Left lung (tissue), 10 donors: ENCODE results near the gene COMMD8. TPM values are rescaled to one million over a fixed set of nuclear protein-coding genes. Genes with fewer than 3 reads are reported as not detected.

Experiments used
- ATAC-seq: fragments of 200-7000 bp; cut with Tn5 transposase; one replicate; pipeline ENCODE4 v1.9.1; 2020; ENCODE audit warnings: moderate library complexity
- DNase-seq, 4 donors: peaks; one replicate each; pipeline ENCODE4 v3.0.0-alpha.2; 2013 to 2020
- H3K27ac ChIP-seq, 2 donors: fragments of 200-600 bp; sonication (generic) in 1 of 2; one replicate each; pipeline versions ENCODE4 v1.5.0 to v1.8.0; 2020 to 2021
- H3K27me3 ChIP-seq, 2 donors: fragments of 200-600 bp; sonication (generic) in 1 of 2; one replicate each; pipeline versions ENCODE4 v1.5.0 to v1.8.0; 2020 to 2021
- H3K36me3 ChIP-seq, 2 donors: fragments of 200-600 bp; sonication (generic) in 1 of 2; one replicate each; pipeline versions ENCODE4 v1.5.0 to v1.8.0; 2020 to 2021
- H3K4me1 ChIP-seq, 2 donors: fragments of 200-600 bp; one replicate each; pipeline ENCODE4 v1.8.0; 2021
- H3K4me3 ChIP-seq, 2 donors: fragments of 200-600 bp; sonication (generic) in 1 of 2; one replicate each; pipeline versions ENCODE4 v1.5.0 to v1.8.0; 2020 to 2021; ENCODE audit warnings: mild to moderate bottlenecking in 1 of 2
- H3K9me3 ChIP-seq, 2 donors: fragments of 200-600 bp; sonication (generic) in 1 of 2; one replicate each; pipeline versions ENCODE4 v1.5.0 to v1.8.0; 2020 to 2021
- intact Hi-C, 2 donors: fragments of 100-400 bp; cut with DNase I; formaldehyde crosslinking; loops; one replicate each; pipeline versions ENCODE4 v1.11.2 to v1.14.2; 2022
- polyA plus RNA-seq, 6 donors: library from polyadenylated mRNA; unstranded; fragments of 120-200 nt; gene quantifications; one replicate each; pipeline ENCODE4 v1.2.1, GENCODE V29; 2013; ENCODE audit not compliant: insufficient read length in 6 of 6
- total RNA-seq, 2 donors: library from RNA; stranded (reverse); fragmentation: NEBNext Ultra II Directional; extraction: Animal tissue kit (Norgen Biotek cat#: 25700); gene quantifications; one replicate each; pipeline ENCODE4 v1.2.1, GENCODE V29; 2021
- TF ChIP-seq, protein P1 (sequence below), 2 donors: fragments of 200-600 bp; sonication (generic) in 1 of 2; IDR thresholded peaks; one replicate each; pipeline versions ENCODE4 v1.5.0 to v1.8.0; 2021; ENCODE audit warnings: antibody characterized with exemption in 2 of 2
- donor health status: DM: no; HTN: yes; CAD: no.
- donor health status: DM: no; HTN: no; CAD: no.

Gene COMMD8
- total and polyA plus RNA-seq, 8 donors, result 18.9 to 22.1 (median 19.9) TPM

DNA sequence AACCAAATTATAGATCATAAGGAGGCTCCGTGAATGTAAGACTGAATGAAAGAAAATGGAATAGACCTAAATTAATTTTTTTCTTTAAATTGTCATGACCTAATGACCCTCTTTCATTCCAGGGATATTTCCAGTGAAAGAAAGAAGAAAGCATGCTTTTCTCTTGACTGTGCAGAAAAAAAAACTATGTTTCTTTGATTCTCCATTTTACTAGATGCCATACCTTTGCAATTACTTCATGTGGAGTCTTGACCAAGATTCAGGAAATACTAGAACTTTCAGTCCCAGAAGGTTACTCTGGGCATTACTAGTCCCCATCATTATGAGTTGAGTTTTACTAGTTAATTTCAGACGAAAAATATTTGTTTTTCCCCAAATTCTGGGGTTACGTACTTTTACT lies 6.4 kb upstream of the COMMD8 start:
- Histone ChIP-seq H3K4me1 (no peaks in the 10 kb centered on the region), H3K27me3 (no peaks in the 10 kb centered on the region), H3K4me3 (no peak overlapping the region), H3K9me3 (no peaks in the 10 kb centered on the region), H3K36me3 (no peaks in the 10 kb centered on the region), H3K27ac (no peak overlapping the region)
- intact Hi-C loops, result no loop called here
- ATAC-seq (no peak), DNase-seq (no peak)
- TF ChIP-seq, protein P1, sequence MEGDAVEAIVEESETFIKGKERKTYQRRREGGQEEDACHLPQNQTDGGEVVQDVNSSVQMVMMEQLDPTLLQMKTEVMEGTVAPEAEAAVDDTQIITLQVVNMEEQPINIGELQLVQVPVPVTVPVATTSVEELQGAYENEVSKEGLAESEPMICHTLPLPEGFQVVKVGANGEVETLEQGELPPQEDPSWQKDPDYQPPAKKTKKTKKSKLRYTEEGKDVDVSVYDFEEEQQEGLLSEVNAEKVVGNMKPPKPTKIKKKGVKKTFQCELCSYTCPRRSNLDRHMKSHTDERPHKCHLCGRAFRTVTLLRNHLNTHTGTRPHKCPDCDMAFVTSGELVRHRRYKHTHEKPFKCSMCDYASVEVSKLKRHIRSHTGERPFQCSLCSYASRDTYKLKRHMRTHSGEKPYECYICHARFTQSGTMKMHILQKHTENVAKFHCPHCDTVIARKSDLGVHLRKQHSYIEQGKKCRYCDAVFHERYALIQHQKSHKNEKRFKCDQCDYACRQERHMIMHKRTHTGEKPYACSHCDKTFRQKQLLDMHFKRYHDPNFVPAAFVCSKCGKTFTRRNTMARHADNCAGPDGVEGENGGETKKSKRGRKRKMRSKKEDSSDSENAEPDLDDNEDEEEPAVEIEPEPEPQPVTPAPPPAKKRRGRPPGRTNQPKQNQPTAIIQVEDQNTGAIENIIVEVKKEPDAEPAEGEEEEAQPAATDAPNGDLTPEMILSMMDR (IDR thresholded peaks at IDR 0.05), result no peak

DNA sequence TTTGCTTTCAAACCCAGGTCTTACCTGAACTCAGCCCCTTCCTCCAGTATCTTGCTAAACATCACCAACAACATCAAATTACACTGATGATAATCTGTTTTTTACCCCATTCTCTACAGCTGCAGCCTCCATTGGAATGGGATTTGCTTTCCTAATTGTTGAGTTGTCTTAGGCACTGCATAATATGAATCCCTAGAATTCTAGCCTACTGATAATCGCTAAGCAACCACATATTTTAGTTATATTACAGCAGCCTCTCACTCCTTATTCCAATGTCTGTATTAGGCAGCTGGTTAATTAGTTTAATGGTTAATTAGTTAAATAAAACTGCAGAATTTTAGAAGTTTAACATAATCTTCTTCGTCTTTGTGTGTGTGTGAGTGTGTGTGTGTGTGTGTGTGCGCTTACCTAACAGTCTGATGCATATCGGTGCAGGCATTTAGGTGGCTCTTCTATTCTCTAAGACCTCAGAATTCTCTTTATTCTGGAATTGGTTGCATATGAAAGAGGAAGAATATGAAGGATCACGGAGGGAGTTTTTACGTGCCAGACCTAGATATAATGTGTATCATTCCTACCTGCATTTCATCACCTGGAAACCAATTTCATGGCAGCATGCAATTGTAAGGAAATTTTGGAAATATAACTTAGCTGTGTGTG lies 5.3 kb upstream of the COMMD8 start:
- Histone ChIP-seq H3K4me1 (peaks cover 0 to 3% of the 10 kb centered on the region in 2 donors), H3K27ac (no peak overlapping the region), H3K27me3 (no peaks in the 10 kb centered on the region), H3K9me3 (no peaks in the 10 kb centered on the region), H3K36me3 (no peaks in the 10 kb centered on the region), H3K4me3 (no peak overlapping the region)
- ATAC-seq, result peak; percentile 21
- TF ChIP-seq, protein P1 (IDR thresholded peaks at IDR 0.05), result no peak
- DNase-seq, result peak in 2 of 4 donors; percentile 41 to 47
- intact Hi-C loops, result no loop called here

GRCh38 chr4:47466056-47466785 lies 2.7 kb upstream of the COMMD8 start:
- Histone ChIP-seq H3K36me3 (no peaks in the 10 kb centered on the region), H3K27ac (no peak overlapping the region), H3K4me1 (peaks cover 0 to 10% of the 10 kb centered on the region in 2 donors), H3K4me3 (no peak overlapping the region), H3K9me3 (no peaks in the 10 kb centered on the region), H3K27me3 (no peaks in the 10 kb centered on the region)
- DNase-seq (no peak), ATAC-seq (no peak)
- intact Hi-C loops, result no loop called here
- TF ChIP-seq, protein P1 (IDR thresholded peaks at IDR 0.05), result no peak

- TF ChIP-seq, protein P1 (IDR thresholded peaks at IDR 0.05), result no peak
- ATAC-seq (no peak), DNase-seq (no peak)
- intact Hi-C loops, result no loop called here
- no peaks in the 10 kb centered on the region for H3K36me3 ChIP-seq
- H3K27me3 ChIP-seq, result no peaks in the 10 kb centered on the region
- no peak overlapping the region for H3K4me3 ChIP-seq
- no peak overlapping the region for H3K27ac ChIP-seq
- H3K9me3 ChIP-seq, result no peaks in the 10 kb centered on the region
- H3K4me1 ChIP-seq, result peaks cover 0 to 10% of the 10 kb centered on the region in 2 donors
Observed at GRCh38 chr4:47465004-47465403, 1.5 kb upstream of the COMMD8 start.

DNA sequence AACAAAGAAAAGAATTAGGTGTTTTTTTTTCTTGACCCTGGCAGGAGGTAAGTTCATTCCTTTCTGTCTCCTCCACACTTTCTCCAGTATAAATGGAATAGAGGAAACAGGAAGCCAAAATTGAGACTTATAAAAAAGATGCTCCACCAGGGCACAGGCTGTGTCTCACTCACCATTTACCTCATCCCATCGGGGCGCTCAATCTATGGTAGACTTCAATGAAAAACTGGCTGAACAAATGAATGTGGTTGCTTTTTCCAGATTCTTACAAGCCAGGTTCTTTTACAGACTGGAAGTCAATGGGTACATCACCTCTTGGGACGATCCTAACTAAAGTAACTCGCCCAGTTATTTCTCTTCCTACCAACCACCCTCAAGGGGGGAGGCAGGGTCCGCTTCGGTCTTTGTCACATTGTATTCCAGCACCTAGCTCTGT lies 685 bp downstream of the COMMD8 start:
- no peaks in the 10 kb centered on the region for H3K9me3 ChIP-seq
- no peak for DNase-seq

More for the DNA sequence above, 685 bp downstream of the COMMD8 start:
- H3K4me3 ChIP-seq, result peak overlapping the region; percentile 65 to 89
- TF ChIP-seq, protein P1 (IDR thresholded peaks at IDR 0.05), result no peak
- peak overlapping the region; percentile 51 to 89 for H3K27ac ChIP-seq
- intact Hi-C loops, result no loop called here
- H3K36me3 ChIP-seq, result peaks cover 0 to 6% of the 10 kb centered on the region in 2 donors
- peaks cover 0 to 10% of the 10 kb centered on the region in 2 donors for H3K4me1 ChIP-seq
- no peak for ATAC-seq
- H3K27me3 ChIP-seq, result no peaks in the 10 kb centered on the region
